ENCODE measurements around the gene HNRNPR.
"Not testable (repeated sequence)": the region's sequence is repeated elsewhere in the genome, so short reads cannot be mapped to it uniquely, and the experiment has no call there.

The HNRNPR gene

DNA sequence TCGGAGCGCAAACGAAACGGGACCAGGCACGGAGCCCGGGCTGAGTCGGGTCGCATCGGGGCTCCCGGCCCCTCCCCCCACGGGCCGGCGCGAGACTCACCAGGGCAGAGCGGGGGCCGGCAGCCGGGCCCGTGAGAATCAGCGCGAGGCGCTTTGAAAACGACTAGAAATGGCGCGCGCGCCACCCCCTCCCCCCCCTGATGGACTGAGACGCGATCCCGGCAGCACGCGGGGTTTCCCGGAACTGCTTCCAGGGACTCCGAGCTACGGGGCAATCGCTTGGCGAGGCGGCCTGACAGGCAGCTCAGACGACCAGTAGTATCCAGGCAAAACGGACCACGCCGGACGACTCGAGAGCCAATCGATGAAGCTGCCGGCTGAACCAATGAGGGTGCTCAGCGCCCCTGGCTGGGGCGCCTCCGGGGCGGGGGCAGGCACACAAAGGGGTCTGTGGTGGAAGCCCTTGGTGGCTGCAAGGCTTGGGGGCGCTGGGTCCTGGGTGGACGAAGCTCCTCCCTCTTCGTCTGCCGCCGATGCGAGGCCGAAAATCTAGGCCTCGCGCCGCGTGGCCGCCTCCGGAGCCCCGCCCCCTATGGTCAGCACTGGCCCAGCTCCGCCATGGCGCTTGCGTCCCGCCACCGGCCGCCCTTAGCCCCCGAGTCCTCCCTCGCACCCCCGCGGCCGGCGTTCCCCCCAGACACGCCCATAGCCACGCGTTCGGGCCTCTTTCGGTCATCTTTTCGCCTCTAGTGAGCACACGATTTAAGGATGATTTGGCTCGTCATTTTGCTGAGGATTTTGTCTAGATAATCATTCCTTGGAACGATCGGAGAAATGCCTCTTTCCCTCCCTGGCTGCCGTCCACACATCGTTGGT is at the start of gene HNRNPR:
Gene HNRNPR, minus strand, starts transcription at position 174 of the 876 bp plus-strand sequence. CDS start 3,276 bp downstream, outside the sequence.
- peak; percentile 100 for DNase-seq

DNA sequence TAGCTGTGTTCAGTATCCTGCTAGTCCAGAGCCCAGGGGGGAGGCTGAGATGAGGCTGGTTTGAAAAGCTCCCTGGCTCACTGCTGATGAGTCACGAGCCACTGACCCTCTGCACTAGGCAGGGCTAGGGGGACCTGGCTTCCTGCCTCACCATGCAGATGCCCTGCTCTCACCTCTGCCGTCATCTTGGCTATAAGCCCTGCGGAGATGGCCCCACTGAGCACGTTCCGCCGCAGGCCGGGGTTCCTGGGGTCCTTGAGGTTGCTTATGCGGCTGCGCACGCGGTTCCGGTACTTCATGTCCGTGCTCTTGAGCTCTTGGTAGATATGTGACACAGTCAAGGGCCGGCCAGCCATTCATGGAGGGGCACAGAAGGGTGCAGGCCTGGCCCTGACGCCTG is 49.6 kb upstream of the HNRNPR start:
- no peak for DNase-seq

DNA sequence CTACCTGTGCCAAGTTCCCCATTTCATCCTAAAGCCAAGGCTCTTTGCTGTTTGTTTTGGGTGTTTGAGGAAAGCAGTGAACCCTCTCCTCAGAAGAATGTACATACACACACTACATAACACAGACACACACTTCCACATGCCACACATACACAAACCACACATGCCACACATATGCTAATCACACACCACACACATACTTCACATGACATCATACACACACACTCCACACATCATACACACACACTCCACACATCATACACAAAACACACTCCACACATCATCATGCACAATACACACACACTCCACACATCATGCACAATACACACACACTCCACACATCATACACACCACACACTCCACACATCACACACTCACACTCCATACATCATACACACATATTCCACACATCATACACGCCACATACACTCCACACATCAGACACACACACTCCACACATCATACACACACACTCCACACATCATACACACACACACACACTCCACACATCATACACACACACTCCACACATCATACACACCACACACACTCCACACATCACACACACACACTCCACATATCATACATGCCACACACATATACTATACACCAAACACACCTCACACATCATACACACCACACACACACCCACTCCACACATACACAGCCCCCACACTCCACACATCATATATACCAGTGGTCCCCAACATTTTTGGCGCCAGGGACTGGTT is 48.2 kb upstream of the HNRNPR start:
- DNase-seq, result no peak

DNA sequence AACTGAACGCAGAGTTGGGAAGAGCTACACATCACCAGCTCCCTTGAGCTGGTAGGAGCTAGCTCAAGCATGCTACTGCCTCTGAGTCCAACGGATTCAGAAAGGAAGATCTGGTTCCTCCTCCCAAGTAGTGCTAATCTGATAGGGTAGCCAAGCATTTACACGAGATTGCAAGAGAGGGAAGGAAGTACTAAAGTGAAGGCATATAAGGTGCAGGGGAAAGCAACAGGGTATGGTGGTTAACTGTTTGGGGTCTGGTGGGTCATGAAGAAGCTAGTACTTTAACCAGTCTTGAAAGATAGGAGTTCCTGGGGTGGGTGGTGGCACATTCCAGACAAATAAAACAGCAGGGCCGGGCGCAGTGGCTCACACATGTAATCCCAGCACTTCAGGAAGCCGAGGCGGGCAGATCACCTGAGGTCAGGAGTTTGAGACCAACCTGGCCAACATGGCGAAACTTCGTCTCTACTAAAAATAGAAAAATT is 45.8 kb upstream of the HNRNPR start:
- no peak for DNase-seq

DNA sequence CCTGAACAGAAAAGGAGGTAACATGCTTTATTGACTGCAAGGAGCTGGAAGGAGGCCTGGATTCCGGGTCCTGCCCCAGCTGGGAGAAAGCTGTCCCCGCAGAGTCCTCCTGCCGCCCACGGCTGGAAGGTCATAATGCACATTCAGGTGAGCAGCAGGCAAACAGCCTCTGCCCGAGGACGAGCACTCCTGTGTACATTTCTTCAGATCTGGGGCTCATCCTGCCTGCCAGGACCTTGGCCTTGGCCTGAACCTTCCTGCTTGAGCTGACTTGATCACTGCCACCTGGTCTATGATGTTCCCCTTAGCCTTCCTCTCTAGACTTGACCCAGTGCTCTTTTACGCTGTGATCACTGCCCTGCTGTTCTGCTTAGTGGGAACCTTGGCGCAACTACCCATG is 43.4 kb upstream of the HNRNPR start:
- DNase-seq, result no peak

DNA sequence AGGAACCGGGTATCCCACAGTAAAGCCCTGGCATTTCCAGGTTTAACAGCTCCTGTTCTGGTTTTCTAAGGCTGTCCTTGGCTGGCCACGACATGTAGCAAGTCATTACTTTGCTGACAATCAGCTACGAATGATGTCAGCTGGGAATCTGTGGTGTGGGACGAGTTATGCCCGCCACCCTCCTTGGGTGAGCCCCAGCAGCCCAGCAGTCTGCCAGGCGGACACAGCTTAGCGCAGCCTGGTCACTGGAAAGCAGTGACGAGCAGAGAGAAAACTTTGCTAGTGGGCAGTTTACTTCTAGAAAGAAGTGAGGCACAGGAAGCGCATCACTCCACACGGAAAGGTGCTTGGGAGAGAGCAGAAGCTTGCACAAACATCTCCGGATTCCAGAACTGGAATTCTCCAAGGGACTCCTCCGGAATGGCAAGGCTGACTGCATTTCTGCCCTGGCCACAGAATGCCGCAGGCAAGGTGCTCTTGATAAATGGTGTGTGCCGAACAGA is 41.1 kb upstream of the HNRNPR start:
- DNase-seq, result no peak

DNA sequence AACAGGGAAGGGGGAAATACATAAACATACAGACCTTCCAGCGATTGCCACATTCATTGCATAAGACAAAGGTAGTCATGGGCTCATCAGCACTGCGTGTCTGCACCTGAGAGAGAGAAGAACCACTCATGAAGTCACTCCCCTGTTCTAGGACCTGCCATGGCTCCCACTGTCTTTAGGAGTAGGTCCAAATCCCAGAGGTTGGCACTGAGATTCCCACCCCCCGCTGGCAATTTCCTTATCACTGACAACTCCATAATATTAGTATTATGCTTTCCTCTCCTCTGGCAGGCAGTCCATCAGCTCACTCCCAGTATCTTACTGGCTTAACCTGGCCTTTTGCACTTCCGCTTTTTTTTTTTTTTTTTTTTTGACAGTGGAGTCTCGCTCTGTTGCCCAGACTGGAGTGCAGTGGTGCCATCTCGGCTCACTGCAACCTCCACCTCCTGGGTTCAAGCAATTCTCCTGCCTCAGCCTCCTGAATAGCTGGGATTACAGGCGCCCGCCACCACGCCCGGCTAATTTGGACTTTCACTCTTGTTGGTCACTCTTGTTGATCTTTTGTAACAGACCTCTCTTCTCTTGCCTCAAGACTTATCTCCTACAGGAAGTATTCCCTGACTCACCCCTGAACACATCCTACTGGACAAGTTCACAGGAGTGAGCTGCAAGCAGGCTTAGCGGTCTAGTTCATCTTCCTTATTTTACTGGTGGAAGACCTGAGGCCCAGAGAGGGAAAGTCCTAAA is 40.4 kb upstream of the HNRNPR start:
- DNase-seq, result peak; percentile 39 to 73

DNA sequence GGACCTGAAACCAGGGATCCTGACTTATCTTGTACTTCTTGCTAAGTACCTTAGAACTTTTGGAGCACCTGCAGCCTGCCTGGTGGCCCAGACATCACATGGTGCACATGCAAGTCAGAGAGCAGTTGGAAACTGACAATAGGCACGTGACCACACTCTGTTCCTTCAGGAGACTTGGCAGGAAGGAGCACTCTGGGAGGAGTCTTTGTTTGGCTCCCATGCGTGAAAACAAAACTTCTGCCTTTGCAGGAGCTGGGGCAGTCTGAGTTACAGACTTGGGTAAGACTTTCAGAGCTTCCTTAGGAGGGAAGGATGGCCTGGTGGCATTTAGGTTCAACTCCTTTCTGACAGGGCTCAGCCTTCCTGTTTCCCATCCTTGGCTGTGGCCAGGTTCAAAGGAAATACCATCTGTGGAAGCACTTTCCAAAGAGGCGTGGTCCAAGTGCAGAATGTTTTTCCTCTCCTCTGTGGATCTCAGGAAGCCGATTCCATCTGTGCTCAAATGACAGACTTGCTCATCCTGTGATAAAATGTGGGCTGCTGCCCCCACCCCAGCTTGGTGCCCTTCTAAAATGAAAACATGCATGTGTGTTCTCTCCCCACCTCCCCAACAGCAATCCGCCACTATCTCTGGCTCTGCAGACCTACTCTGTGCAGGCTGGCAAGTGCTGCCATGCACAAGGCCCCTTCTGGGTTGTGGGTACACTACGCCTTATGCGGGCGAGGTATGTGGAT is 39.7 kb upstream of the HNRNPR start:
- DNase-seq, result no peak

DNA sequence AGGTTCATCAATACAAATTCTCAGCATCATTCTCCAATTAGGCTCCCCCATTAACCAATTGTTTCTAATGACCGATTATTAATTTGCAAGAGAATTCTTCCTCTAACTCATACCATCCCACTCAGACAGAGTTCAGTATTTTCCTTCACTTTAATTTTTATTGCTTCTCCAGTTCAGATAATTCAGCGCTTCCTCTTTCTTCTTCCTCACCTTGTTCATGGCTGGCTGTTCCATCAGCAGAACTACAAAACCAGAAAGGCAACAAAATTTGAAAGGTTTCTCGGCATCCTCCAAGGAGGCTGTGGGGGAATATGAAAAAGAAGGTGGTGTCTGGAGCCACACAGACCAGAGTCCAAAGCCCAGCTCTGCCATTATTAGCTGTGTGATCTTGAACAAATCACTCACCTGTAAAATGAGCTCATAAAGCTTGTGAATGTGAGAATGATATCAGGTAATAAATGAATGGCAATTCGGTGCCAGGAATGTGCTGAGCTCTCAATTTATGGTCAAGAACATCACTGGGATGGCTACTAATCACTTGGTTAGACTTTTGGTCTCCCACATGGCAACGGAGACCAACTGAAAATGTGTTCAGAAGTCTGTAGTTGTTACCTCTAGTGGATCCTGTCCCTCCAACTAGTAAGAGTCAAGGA is 37.3 kb upstream of the HNRNPR start:
- DNase-seq, result peak in 1 of 2 donors; percentile 13

DNA sequence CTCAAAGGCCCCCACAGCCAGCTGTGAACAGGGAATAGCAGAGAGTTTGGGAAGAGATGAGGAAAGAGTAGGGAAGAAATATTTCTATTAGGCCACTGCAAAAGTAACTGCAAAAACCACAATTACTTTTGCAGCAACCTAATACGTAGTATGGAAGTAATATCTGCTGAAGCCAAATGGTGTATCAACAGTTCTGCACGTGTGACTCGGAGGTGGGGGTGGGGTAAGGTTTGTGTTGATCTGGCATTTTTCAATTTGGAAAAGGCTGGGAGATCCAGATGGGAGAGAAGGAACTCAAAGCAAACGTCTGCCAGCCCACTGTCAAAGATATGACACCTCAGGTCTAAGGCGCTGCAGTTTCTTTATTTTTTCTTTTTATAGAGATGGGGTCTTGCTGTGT is 36.6 kb upstream of the HNRNPR start:
- no peak for DNase-seq

DNA sequence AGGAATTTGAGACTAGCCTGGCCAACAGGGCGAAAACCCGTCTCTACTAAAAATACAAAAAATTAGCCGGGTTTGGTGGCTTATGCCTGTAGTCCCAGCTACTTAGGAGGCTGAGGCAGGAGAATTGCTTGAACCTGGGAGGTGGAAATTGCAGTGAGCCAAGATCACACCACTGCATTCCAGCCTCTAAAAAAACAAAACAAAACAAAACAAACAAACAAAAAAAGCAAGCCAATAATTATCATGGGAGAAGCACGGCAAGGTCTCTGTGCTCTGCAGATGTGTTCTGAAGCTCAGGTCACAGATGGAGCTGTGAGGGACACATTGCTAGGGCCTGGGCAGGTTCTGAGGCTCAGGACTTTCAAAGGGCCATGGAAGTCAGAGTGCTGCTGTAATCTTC is 36.2 kb upstream of the HNRNPR start:
- not testable (repeated sequence) for DNase-seq

DNA sequence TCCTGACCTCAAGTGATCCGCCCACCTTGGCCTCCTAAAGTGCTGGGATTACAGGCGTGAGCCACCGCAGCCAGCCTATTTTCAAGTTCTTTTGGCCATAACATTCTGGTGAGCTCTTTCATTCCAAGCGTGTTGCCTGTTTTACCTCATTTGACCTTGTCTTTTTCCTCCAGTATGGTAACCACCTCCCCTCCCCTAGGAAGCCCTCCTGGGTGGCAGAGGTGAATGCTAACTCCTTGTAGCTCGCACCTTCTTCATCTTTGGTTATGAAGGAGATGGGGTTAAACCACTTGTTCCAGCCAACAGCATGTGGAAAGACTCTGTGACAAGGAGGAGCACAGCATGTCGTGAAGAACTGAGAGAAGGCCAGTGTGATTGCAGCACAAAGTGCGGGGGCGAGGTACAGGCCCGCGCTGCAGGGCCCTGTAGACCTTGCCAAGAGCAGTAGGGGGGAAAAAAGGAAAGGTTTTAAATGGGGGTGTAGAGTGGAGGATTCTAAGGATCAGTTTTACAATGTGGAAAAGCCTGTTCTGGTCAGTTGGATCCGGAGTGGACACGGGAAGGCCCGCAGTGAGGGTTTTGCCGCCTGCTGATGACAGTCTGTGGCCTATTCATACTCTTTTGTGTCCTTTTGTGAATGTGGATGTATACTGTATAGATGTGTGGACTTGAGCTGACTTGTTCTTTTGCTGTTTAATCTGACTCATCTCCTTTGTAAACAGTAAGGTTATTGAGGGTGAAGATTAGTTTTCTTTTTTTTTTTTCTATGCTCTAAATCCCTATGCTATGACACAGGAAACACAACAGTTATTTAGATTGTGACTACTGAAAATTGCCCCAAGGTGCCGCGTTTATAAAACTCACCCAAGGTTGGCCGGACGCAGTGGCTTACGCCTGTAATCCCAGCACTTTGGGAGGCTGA is 33.1 kb upstream of the HNRNPR start:
- peak in 1 of 2 donors; percentile 42 for DNase-seq

DNA sequence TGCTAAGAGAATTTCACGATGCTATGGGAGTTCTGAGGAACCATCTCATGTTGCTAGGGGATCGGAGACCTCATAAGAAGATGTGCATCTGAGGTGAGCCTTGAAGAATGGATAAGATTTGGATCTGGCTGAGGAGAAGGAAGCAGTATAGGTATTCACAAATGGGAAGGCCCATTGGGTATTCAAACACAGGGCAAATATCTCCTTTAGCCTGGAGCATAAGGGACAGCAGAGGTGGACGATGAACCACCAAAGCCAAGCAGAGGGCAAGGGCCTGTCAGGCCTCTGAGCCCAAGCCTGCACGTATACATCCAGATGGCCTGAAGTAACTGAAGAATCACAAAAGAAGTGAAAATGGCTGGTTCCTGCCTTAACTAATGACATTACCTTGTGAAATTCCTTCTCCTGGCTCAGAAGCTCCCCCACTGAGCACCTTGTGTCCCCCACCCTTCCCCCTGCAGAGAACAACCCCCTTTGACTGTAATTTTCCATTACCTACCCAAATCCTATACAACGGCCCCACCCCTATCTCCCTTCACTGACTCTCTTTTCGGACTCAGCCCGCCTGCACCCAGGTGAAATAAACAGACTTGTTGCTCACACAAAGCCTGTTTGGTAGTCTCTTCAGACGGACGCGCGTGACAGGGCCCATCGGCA is 30.1 kb upstream of the HNRNPR start:
- not testable (repeated sequence) for DNase-seq

DNA sequence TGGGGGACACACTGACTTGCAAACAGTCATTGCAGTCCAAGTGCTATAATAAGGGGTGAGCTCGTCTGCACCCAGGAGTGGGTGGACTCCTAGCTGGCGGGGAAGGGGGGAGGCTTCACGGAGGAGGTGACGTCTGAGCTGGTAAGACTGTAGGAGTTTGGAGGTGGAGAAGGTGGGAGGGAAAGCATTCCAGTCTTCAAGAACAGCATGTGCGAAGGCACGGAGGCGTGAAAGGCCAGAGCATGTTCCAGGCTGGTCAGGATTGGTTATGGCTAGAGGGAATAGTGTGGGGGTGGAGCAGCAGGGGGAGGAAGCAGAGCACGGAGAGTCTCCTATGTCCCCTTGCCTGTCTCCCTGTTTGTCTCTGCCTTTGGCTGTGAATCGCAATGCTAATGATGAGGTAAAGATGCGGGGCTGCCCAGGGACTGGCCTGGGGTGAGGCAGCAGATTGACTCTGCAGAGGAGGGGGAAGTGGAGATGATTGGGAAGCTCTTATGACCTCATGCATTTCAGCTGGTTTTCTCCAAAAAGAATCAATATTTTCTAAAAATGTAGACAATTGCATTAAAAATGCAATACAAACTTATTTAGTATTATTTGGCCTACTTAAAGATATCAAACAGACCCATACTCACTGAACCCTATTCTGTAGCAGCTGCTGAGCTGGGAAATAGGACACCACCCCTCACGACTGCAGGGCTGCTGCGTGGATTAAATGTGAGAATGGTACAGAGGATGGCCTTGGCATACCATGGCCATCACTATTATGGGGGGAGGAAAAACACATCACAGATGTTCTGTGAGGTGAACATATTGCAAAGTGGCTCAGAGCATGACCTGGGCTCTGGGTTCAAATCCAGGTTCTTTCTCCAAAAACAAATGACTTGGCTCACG is 28.1 kb upstream of the HNRNPR start:
- peak; percentile 44 to 80 for DNase-seq

DNA sequence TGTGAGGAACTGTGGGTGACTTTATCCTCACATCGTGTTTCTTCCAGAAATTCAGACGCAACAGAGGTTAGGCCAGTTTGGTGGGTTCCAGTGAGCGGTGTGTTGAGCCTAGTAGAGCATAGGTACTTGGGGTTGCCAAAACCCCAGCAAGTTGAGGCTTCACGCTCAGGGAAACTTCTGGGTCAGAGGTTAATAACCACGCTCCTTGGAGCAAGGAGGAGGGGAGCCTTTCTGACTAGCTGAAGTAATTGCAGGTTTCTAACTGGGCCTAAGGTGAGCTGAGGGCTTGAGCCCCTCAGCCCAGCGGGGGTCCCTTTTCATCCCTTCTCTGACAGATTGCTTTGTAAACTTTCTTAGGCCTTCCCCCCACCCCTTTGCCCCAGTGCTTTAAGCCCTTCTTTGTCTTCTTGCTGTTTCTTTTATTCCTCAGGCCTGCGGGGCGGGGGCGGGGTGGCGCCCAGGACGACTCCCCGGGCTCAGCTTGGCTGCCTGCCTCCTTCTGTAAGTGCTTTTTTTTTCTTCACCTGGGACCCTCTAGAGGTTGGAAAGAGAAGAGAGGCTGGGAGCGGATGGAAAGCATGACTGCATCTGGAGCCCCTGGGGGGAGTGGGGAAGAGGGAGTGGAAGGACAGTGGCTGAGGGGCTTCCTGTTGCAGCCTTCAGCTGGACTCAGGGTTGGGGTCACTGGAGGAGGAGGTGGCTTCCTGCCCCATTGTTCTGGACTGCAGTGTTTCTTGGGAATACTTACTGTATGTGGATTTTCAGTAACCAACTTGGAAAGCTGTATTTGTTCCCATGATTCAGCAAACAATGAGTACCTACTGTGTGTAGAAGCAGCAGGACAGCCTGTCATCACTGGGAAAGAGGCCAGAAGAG is 26.9 kb upstream of the HNRNPR start:
- DNase-seq, result no peak

DNA sequence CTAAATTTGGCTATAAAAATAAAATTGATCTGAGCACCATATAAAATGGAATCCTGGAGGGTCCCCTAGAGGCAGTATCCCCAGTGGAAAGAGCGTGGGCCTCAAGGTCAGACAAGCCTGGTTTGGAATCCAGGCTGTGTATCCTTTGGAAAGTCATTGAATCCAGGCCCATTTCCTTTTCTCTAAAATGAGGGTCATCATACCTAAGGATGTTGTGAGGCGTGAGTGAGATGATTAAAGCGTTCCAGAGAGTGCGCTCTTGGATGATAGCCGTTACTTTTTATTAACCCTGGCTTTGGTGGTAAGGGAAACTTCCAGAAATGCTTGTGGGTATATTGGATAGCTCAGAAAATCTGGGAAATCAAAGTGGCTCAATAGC is 26.2 kb upstream of the HNRNPR start:
- DNase-seq, result no peak

DNA sequence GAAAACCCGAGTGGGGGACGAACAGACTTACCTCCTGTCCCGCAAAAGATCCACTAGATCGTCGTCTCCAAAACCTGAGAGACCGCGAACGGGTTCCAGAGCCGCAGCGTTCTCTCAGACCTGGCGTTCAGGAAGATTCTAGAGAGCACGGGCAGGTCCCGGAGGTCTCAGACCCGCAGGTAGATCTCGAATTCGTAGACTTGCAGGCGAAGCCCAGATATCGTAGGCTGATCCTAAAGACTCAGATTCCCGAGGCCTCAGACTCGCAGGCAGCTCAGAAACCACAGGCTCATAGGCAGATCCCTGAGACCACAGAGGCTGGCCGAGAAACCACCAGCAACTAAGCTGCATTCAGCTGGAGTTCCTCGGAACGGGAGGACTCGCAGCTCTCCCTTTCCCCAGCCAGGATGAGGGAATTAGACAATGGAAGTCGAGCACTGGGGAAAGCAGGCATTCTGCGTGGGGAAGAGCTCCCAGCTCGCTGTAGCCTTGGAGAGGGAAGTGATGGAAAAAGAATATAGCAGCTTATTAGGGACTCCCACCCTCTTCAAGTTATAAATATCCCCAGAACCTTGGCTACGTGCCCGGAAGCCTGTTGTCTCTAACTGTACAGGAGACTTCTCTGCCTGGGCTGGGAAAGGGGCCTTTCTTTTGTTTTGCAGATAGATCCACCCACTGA is 25.4 kb upstream of the HNRNPR start, which contains the start of gene ZNF436:
Gene ZNF436, minus strand, starts transcription at position 502 of the 679 bp plus-strand sequence. CDS start 1,831 bp downstream, outside the sequence.
- peak; percentile 42 to 52 for DNase-seq

Measured in inflammatory macrophage treated with lipopolysaccharide for 1 hour (primary cell).